Measurements from ENCODE around the gene TRIM8.
A peak's percentile ranks its signal among the peaks of the same experiment; 100 is the strongest.

Gene TRIM8

DNA sequence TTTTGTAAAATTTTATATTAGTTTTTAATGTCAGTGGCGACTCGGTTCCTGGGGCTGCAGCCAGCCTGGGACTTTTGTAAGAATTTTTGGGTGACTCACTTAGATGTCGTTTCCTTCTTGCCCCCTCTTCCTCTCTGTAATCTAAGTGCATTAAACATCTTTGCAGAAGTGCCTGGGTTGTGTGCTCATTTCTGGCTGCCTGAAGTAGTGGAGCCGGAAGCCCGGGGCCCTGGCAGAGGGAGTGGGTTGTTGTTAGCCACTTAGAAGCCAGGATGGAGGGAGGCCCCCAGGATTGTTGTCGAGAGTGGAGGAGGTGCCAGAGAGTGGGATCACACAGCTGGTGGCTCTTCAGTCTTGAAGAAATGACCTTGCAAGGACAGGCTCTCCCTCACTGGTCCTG lies 11.0 kb upstream of the TRIM8 start:
- no peak for DNase-seq (ENCODE audit: low spot score)

DNA sequence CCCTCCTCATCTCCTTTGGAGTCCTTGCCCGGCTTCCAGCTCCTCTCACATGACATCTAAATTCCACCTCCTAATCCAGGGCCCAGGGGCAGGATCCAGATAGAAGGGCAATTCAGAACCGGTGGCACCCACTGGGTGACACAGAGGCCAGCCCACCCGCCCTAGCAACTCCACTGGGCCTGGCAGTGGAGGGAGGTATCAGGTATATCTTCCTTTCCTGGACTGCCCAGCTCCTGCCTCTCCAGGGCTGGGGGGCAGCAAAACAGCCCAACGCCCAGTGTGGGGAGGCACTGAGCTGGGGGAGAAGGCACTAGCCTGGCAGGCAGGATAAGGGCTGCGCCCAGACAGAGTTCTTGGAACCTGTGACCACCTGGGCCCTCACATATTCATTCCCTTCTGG lies 10.4 kb upstream of the TRIM8 start:
- DNase-seq (ENCODE audit: low spot score) = no peak

DNA sequence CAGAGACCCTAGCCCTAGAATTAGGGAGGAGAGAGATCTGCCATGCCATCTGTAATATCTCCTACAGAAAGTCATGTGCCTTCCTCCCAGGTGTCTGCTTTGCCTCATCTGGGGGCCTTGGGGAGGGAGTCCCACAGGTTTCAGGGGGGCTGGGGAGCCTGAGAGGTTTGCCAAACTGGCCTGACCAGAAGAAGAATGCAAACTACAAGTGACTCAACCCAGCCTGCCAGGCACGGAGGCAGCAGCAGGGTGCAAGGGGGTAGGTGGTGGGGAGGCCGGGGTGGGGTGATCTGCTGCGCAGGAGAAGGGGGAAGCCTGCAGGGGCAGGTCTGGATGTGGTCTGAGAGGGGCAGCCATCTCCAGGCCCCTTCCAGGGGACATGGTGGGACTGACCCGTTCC lies 9.6 kb upstream of the TRIM8 start:
- DNase-seq (ENCODE audit: low spot score) = no peak

DNA sequence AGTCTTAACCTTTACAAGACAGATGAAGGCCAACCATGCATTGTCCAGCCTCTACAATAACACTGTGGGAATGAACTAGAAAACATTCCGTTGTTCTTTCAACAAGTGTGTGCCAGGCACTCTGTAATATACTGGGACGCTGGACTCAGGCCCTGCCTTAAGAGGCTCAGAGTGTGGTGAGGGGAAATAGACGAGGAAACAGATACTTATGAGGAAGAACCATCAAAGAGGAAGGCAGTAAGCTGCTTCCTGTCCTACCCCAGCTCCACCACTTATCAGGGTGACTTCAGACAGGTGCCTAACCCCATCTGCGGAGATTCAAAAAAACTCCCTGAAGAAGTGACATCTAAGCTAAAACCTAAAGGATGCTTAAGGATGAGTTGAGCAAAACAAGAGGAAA lies 8.9 kb upstream of the TRIM8 start:
- no peak for DNase-seq (ENCODE audit: low spot score)

DNA sequence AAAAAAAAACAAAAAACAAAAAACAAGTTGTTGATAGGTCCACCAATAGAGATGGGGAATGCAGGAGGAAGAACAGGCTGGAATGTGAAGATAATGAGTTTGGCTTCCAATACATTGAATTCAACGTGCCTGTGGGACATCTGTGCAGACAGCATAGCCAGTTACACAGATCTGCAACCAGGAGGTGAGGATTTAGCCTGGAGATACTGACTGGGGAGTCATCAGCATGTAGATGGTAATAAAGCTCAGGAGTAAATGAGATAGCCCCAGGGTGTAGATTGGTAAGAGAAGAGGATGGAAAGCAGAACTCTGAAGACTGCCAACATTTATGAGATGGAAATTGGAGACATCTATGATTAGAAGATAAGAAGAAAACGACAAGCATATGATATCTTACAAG lies 4.7 kb upstream of the TRIM8 start:
- DNase-seq (ENCODE audit: low spot score) = no peak

DNA sequence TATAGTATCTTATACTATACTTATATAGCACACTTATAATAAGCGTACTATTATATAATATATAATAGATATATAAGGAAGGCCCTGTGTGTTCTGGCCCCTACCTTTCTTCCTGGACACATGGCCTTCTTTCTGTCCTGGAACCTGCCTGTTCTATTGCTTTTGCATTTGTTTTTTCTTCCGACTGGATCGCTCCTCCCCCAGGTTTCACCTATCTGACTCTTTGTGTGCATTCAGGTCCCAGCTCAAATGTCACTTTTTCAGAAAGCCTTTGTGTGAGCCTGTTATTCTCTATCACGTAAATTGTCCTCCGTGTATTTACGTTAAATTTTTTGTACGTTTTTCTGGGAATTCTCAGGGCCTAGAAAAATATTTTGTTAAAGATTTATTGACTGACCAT lies 2.9 kb upstream of the TRIM8 start:
- DNase-seq (ENCODE audit: low spot score) = no peak

DNA sequence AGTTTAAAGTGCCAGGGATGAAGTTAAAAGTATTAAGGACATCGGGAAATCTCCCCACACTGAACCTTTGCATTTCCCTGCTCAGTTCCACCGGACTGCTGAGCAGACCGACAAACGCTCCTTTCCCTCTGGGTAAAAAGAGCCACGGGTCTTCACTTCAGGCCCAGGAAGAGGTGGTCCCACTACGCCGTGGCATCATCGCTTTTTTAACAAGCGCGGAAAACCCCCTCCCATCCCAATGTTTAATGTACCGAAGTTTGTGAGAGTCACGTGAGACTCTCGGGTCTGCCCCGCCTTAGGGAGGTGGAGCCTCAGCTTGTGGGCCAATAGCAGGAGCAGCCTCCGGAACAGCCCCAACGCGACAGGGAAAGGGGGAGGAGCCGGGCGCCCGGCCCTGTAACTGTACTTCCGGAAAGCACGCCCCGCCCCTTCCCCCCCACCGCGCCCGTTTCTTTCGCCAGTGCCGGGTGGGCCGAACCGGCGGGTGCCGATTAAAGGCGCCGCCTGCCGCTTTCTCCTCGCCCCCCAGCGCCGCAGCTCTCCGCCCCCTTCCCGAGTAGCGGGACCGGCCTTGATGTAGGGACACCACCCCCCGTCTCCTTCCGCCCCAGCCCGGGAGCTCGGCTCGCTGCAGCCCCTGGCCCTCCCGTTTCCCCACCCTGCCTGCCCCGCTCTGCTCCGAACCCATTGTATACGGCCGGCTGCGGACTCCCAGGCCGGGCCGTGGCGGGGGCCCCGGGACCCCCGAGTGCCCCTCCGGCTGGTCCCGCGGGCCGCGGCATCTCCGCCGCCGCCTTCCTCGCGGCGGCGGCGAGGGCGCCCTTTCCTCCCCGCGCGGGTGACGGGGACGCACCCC lies 2.2 kb upstream of the TRIM8 start:
- peak; percentile 94 for DNase-seq (ENCODE audit: low spot score)

DNA sequence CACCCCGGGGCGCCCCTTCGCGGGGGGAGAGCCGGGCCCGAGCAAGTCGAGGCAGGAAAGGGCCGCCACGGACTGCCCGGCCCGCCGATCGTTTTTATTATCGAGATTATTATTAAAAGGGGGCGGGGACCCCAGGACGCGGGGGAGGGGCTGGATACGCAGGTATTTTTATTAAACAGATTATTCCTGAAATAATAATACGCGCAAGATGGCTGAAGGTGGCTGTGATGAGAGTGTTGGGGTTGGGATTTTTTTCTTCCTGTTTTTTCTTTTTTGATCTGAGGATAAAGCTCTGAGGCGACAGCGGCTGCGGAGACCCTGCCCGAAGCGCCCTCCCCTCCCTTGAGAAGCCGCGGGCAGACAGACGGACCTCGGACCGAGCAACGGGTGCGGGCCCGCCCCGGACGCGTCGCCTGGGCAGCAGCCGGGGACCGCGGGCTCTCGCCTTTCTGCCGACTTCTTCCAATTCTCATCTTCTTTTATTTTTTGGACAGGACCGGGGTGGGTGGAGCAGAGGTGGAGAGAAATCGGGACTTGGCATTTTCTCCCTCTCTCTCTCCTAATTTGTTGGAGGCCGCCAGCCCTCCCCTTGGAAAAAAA lies 1.4 kb upstream of the TRIM8 start:
- DNase-seq (ENCODE audit: low spot score) = no peak

DNA sequence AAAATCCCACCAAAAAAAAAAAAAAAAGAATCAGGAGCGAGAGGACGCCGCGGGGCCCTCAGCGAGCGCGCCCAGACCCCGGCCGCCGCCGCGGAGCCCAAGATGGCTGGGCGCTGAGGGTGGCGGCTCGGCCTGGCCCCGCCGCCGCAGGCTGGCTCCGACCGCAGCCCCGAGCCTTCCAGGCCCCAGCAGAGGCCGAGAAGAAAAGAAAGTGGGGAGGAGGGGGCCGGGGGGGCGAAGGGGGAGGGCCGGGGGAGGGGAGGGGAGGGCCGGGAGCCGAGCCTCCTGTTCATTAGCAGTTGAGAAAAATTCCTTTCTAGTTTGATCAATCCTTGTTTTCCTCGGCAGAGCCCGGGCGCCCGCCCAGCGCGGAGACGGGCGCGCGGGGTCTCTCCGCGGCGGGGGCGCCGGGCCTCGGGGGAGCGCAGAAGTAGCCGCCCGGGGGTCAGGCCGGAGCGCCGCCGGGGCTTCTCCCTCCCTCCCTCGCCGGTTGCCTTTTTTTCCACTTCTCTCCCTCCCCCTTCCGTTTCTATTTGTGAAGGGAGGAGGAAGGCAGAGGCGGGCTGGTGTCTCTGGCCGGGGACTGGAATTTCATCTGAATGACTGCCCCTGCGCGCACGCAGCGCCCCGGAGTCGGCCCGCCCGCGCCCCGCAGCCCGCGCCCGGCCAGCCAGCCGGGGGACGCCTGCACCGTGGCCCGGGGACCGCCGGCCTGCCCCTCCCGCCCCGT lies 778 bp upstream of the TRIM8 start:
- peak; percentile 66 for DNase-seq (ENCODE audit: low spot score)

DNA sequence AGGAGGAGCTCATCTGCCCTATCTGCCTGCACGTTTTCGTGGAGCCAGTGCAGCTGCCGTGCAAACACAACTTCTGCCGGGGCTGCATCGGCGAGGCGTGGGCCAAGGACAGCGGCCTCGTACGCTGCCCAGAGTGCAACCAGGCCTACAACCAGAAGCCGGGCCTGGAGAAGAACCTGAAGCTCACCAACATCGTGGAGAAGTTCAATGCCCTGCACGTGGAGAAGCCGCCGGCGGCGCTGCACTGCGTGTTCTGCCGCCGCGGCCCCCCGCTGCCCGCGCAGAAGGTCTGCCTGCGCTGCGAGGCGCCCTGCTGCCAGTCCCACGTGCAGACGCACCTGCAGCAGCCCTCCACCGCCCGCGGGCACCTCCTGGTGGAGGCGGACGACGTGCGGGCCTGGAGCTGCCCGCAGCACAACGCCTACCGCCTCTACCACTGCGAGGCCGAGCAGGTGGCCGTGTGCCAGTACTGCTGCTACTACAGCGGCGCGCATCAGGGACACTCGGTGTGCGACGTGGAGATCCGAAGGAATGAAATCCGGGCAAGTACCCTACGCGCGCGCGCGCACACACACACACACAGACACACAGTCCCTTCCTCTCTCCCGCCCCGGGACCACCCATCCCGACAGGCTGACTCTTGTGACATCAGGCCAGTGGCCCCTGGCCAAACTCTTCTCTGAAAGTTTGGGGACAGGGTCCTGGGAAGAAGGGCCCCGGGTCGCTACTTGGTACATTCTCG lies 538 bp downstream of the TRIM8 start:
- no peak for DNase-seq (ENCODE audit: low spot score)

DNA sequence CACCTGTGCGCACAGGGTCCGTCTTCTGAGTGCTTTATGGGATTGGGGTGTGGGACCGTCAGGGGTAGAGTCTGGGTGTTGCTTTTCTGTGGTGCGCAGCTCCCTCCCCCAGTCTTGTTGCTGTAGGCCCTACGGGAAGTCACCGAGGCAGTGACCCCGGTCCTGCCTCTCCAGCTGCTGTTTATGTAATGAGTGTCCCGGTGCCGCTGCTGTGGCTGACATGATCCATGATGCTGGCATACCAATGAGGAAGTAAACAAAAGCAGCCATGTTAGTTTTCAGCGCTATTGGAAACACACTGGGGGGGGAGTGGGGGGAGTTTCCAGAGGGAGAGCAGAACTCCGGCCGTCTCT lies 1.1 kb downstream of the TRIM8 start:
- peak; percentile 68 for DNase-seq (ENCODE audit: low spot score)

DNA sequence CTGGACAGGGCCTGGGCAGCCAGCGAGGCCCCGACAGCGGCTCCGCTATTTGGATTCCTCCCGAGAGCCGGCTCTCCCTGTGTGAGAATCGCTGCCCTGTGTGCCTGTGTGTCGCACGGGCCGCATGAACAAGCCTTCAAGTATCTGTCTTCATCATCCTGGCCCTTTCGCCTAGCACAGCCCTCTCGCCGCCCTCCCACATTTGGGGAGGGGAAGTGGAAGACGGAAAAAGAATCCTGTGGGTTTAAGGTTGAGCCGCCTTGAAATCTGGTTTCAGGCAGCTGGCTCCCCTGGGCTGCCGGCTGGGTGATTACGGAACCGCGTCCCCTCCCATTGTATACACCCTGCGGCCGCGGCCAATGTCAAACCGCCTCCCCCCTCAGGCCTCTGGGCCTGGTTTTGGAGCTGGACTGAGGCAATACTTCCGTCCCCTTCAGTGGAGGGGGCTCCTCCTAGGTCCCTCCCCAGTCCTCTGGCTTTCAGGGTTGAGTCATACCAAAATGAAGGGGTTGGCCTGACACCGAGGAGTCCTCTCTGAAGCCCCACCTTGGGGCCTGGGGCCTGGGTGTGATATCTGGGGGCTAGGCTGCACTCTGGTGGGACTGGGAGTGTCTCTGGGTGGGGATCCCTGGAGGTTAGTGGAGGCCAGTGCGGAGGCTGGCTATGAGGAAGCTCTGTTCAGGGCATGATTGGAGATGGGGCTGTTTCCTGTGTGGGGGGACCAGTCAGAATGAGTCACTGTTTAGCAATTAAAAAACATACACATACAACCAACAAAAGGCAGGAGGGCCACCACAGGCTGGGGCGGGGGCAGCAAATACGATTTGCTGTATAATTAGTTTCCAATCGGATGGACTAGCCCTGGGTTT lies 1.7 kb downstream of the TRIM8 start:
- peak; percentile 92 for DNase-seq (ENCODE audit: low spot score)

DNA sequence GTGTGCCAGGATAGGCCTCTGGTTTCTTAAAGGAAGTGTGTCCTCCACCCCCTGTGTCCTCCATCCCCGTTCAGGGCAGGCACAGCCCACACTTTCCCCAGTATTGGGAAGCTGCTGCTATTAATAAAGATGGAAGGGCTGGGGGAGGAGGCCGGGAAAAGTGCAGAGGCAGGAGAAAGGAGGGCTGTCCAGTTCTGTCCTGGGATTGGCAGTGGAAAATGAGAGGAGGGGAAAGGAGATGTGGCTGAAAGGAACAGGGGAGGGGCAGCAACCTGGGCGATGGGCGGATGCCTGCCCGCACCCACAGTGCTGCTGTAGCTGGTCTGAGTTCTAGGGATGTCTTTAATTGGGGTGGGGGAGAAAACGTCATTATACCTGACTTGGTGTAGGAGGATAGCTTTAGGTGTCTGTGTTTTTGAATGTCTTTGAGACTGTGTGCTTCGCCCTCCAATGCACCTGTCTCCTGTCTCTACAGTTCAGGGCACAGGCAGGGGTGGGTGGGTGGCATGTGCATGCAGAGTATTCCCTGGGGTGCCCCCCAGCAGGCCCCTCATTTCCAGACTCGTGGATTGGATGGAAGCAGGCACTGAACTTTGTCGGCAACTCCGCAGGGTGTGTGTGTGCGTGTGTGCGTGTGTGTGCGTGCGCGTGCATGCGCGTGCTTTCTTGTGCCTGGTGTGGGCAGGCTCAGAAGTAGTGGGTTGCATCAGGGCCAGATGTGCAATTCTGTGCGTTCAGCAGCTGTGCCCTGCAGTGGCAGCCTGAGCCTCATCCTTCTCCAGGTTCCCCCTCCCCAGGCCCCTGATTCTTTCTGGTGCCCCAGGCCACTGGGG lies 2.5 kb downstream of the TRIM8 start:
- DNase-seq (ENCODE audit: low spot score) = no peak

DNA sequence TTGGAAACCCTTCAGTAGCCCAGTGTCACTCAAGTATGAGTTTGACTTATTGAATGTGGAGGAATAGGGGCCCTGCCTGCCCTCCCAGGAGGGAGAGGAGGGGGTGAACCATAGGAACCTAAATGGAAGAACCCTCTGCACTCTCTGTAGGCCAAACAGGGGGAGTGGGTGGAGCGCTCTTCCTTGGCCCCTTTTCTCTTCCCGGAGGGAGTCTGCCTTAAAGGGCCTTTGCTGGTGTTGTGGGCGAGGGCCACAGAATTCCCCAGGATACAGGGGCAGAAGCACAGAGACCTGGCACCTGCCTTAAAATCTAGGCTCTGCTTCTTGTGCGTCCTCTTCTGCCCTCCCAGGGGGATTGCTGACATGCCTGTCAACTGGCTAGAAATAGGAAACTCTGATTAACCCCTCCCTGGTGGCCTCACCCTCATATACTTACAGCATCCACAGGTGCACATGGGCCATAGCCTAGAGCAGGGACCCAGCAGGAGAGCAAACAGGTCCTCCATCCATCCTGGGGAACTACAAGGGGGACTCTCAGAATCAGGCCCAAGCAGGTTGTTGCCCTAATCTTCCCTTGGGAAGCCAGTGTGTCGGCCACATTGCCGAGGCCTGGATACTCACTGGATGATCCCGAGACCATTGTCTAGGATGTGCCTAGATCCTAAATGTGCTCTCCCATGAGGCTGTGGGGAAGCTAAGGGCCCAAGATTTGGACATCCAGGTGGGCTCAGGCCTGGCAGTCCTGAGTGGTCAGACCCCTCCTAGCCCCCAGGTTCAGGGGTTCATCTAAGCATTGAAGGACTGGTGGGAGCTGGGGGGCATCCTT lies 3.4 kb downstream of the TRIM8 start:
- no peak for DNase-seq (ENCODE audit: low spot score)

DNA sequence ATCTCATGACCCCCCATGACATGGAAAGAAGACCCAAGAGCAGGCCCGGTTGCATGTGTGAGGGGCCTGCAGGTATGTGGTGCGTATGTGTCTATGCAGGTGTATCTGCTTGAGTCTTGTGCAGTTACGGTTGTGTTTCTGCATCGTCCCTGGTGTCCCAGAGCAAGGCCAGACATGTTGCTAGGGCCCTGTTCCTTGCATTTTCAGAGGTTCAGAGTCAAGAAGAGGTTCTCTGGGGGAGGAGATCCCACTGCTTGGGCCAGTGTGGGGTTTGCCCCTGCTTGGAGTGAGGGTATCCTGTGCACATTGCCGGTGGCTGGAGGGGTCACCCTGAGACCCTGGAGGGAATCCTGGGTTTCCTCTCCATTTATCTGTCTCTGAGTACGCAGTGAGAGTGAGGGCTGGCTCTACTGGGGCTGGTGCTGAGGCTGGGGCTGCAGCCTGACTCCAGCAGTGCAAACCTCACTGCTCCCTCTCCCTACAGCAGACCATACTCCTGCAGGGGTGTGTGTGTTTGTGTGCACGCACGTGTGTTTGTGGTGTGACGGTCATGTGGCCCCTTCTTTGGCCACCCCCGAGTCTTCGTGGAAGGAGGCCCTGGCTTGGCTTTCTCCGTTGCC lies 4.1 kb downstream of the TRIM8 start:
- DNase-seq (ENCODE audit: low spot score) = no peak

DNA sequence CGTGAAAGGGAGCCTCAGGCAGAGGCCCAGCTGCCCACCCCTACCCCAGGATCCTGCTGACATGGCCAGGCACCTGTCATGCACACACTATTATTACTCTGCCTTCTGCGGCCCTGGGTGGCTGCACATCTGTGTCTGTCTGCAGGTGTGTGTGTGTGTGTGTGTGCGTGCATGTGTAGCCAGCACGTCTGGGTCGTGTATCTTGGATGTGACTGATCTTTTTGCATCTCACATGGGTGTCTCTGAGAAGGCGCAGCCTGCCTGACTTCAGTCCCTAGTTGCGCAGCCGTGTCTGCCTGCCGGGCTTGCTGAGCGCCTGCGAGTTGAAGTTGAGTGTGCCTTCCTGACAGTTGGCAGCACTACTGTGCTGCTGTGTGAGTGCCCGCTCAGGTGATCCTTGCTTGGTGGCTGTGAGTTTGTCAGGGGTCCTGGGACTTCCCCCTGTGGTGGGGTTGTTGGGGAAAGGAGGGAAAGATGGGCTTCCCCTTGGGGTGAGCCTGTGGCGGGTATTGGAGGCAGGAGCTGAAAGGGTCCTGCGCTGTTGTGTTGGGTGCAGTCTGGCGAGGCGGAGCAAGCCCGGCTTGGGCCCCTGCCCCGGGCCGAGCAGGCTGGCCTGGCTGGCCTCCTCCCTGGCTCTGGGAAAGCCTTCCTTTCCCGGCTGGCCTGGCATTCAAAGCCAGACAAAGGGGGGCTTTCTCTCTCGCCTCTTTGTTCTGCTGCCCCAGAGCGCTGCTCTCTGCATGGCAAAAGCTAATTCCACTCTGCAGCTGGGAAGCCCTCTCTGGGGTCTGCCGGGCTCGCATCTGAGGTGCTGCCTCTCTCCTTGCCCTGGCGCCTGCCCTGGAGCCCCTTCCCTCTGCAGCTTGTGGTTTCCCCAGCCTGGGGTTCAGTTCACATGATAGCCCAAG lies 4.9 kb downstream of the TRIM8 start:
- DNase-seq (ENCODE audit: low spot score) = no peak

DNA sequence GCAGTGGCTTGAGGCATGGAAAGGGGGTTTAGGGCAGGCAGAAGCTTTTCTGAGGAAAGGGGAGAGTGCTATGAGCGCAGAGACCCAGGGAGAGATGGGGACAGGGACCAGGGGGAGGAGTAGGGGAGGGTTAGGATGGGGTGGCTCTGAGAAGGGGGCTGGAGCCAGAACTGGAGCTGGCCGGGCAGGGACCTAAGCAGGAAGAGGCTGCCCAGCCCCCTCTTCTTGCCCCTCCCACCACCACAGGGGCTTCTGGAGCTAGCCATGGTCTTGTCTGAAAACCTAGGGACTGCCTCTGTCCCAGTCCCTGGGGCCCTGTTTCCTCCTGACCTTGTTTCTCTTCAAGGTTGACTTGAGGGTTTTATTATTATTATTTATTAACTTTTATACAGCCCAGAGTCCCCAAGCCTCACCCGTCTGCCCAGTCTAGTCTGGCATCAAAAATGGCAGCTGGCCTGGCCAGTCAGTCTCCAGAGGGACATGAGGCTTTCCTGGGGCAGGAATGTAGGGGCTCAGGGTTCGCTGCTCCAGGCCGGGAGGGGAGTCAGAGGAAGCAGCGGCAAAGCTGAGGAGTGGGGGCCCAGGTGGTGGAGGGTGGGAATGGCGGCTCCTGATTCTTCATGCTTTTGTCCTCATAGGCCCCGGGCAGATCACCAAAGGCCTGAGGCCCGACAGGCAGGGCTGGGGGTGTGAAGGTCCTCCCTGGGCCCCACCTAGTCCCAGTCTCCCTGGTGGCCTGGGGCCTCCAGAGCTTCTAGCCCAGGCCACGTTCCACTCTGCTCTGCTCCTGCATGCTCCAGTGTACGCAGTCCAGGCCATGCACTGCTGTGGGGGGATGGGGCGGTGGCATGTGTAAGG lies 5.7 kb downstream of the TRIM8 start:
- no peak for DNase-seq (ENCODE audit: low spot score)
